ENCODE data around the gene CACHD1.

The CACHD1 gene

GRCh38 chr1:64687725-64688327 lies 217.9 kb downstream of the CACHD1 start:
- no peak for TF ChIP-seq CTCF (IDR thresholded peaks at IDR 0.05; ENCODE audit: insufficient read depth, missing control alignments)
- FAIRE-seq, result no peak

GRCh38 chr1:64691626-64692025 lies 221.7 kb downstream of the CACHD1 start:
- DNase-seq (ENCODE audit: insufficient read length, low spot score) (no peak), FAIRE-seq (no peak)
- TF ChIP-seq CTCF (IDR thresholded peaks at IDR 0.05; ENCODE audit: insufficient read depth, missing control alignments), result no peak

More at GRCh38 chr1:64687725-64688327, 217.9 kb downstream of the CACHD1 start:
- no peak for DNase-seq (ENCODE audit: insufficient read length, low spot score)

- no peak for FAIRE-seq
- no peak for TF ChIP-seq CTCF (IDR thresholded peaks at IDR 0.05; ENCODE audit: insufficient read depth, missing control alignments)
These were observed 223.0 kb downstream of the CACHD1 start for GRCh38 chr1:64692911-64693310.

GRCh38 chr1:64693406-64693805 lies 223.5 kb downstream of the CACHD1 start:
- DNase-seq (ENCODE audit: insufficient read length, low spot score) (no peak), FAIRE-seq (no peak)
- no peak for TF ChIP-seq CTCF (IDR thresholded peaks at IDR 0.05; ENCODE audit: insufficient read depth, missing control alignments)

More at GRCh38 chr1:64692911-64693310, 223.0 kb downstream of the CACHD1 start:
- no peak for DNase-seq (ENCODE audit: insufficient read length, low spot score)

- DNase-seq (ENCODE audit: insufficient read length, low spot score), result no peak
- FAIRE-seq, result no peak
- no peak for TF ChIP-seq CTCF (IDR thresholded peaks at IDR 0.05; ENCODE audit: insufficient read depth, missing control alignments)
These were observed 226.9 kb downstream of the CACHD1 start for GRCh38 chr1:64696879-64697278.

GRCh38 chr1:64699327-64699726 lies 229.4 kb downstream of the CACHD1 start:
- TF ChIP-seq CTCF (IDR thresholded peaks at IDR 0.05; ENCODE audit: insufficient read depth, missing control alignments), result no peak
- DNase-seq (ENCODE audit: insufficient read length, low spot score) (no peak), FAIRE-seq (no peak)

- no peak for DNase-seq (ENCODE audit: insufficient read length, low spot score)
- no peak for TF ChIP-seq CTCF (IDR thresholded peaks at IDR 0.05; ENCODE audit: insufficient read depth, missing control alignments)
- no peak for FAIRE-seq
These were observed 231.1 kb downstream of the CACHD1 start for GRCh38 chr1:64701071-64701470.

Data from D721Med (cell line).